ENCODE measurements around the gene ADGRV1. TPM values are rescaled to one million over a fixed set of nuclear protein-coding genes. Genes with fewer than 3 reads are reported as not detected.

ADGRV1 gene
- total and polyA plus RNA-seq, 9 of the 15 experiments (the other 6 are each of a cell fraction or from before 2014, with no cell fraction given): 21.7 to 156 (median 58.2) TPM

GRCh38 chr5:91160714-91161285 lies 602.2 kb downstream of the ADGRV1 start:
- intact Hi-C loops (cut with micrococcal nuclease): no loop called here
- FAIRE-seq: no peak
- TF ChIP-seq CBX3 (IDR thresholded peaks at IDR 0.05; ENCODE audit: borderline replicate concordance in 1 of 2, low read length in 2 of 2) (no peak), BHLHE40 (IDR thresholded peaks at IDR 0.05; ENCODE audit: low read length) (no peak), ZKSCAN1 (IDR thresholded peaks at IDR 0.05; ENCODE audit: low read depth, low read length) (no peak), BRD9 (IDR thresholded peaks at IDR 0.05; ENCODE audit: low read depth, partially characterized antibody) (no peak), ETV5 (CRISPR knock-in tag; IDR thresholded peaks at IDR 0.05; ENCODE audit: low read depth) (no peak), TSHZ1 (CRISPR knock-in tag; IDR thresholded peaks at IDR 0.05) (no peak), CREBBP (IDR thresholded peaks at IDR 0.05; ENCODE audit: low read depth, low read length) (no peak), PYGO2 (tag; IDR thresholded peaks at IDR 0.05) (no peak), ZNF398 (CRISPR knock-in tag; IDR thresholded peaks at IDR 0.05) (no peak), NEUROD1 (IDR thresholded peaks at IDR 0.05; ENCODE audit: borderline replicate concordance, low read depth, low read length, partially characterized antibody) (no peak), NFRKB (IDR thresholded peaks at IDR 0.05; ENCODE audit: low read depth) (no peak), TFE3 (CRISPR knock-in tag; IDR thresholded peaks at IDR 0.05) (no peak), XRCC5 (IDR thresholded peaks at IDR 0.05; ENCODE audit: low read depth, low read length) (no peak), ZNF707 (CRISPR knock-in tag; conservative IDR thresholded peaks at IDR 0.05) (no peak), ELK3 (CRISPR knock-in tag; IDR thresholded peaks at IDR 0.05) (no peak)

More at GRCh38 chr5:91160714-91161285, 602.2 kb downstream of the ADGRV1 start:
- in situ Hi-C loops (cut with MboI): no loop called here
- Histone ChIP-seq H3K36me3 (ENCODE audit: control insufficient read depth, insufficient read depth, low read length) (peaks cover 14% of the 10 kb centered on the region; the same call in 1 of the 3 replicates), H2AFZ (ENCODE audit: low read depth, low read length) (no peak overlapping the region), H3K79me2 (ENCODE audit: control insufficient read depth, insufficient read depth, low read length) (no peaks in the 10 kb centered on the region), H3K9ac (ENCODE audit: insufficient read depth in 1 of 2, low read depth in 2 of 2, low read length in 2 of 2) (no peak overlapping the region), H4K20me1 (replicated peaks; ENCODE audit: control insufficient read depth, insufficient read depth, low read length) (no peaks in the 10 kb centered on the region), H3K4me3 (no peak overlapping the region), H3K4me2 (ENCODE audit: insufficient read depth, low read length) (no peak overlapping the region), H3K9me3 (replicated peaks; ENCODE audit: control insufficient read depth, insufficient read depth, low read depth, low read length) (no peaks in the 10 kb centered on the region), H3K27me3 (ENCODE audit: control insufficient read depth in 2 of 2, insufficient read depth in 2 of 2, low read length in 2 of 2) (no peaks in the 10 kb centered on the region), H3K9me1 (ENCODE audit: control insufficient read depth, insufficient read depth, low read length) (no peaks in the 10 kb centered on the region), H3K27ac (ENCODE audit: extremely low read depth, low read depth, low read length) (no peak overlapping the region), H3K4me1 (replicated peaks in 1 of 2; ENCODE audit: control insufficient read depth in 2 of 2, insufficient read depth in 2 of 2, low read length in 2 of 2) (peaks cover 0 to 8% of the 10 kb centered on the region in 2 experiments; a peak in 3 of 5 replicates)
- WGBS (ENCODE audit: insufficient coverage, low coverage, missing lambda C conversion rate): 71% methylated on average over 5 of the region's 5 CpGs
- ChIA-PET POLR2A (no interaction called here), CTCF (ENCODE audit: low intra/inter-chr PET ratio) (no interaction called here)
- ATAC-seq: no peak
- BruUV-seq (replicated peaks): no TSS peak
- no peak for DNase-seq (ENCODE audit: extremely low read depth in 1 of 4, low spot score in 3 of 4)

All from K562 (cell line).